Middle frontal gyrus (tissue), 1 donor: Measurements from ENCODE around the gene DCTN3.

ENCODE experiments used
- DNase-seq: peaks from one replicate; pipeline ENCODE4 v3.0.0-alpha.2; 2015; ENCODE audit warnings: low spot score; ENCODE audit errors: extremely low spot score

The DCTN3 gene

GRCh38 chr9:34573599-34574325, 46.5 kb downstream of the DCTN3 start:
- DNase-seq = no peak

GRCh38 chr9:34572628-34573027, 47.7 kb downstream of the DCTN3 start:
- no peak for DNase-seq

GRCh38 chr9:34572092-34572491, 48.2 kb downstream of the DCTN3 start:
- no peak for DNase-seq

GRCh38 chr9:34571481-34571810, 48.8 kb downstream of the DCTN3 start:
- no peak for DNase-seq

- DNase-seq = no peak
Observed at GRCh38 chr9:34570809-34571480, 49.4 kb downstream of the DCTN3 start.

GRCh38 chr9:34570376-34570775, 49.9 kb downstream of the DCTN3 start:
- no peak for DNase-seq

- no peak for DNase-seq
Observed at GRCh38 chr9:34568774-34569173, 51.5 kb downstream of the DCTN3 start.

GRCh38 chr9:34568133-34568532, 52.2 kb downstream of the DCTN3 start:
- no peak for DNase-seq

GRCh38 chr9:34566972-34567371, 53.3 kb downstream of the DCTN3 start:
- no peak for DNase-seq

GRCh38 chr9:34566322-34566721, 54.0 kb downstream of the DCTN3 start:
- no peak for DNase-seq

- DNase-seq = no peak
Observed at GRCh38 chr9:34565856-34566255, 54.4 kb downstream of the DCTN3 start.

- DNase-seq = no peak
Observed at GRCh38 chr9:34564617-34565016, 55.7 kb downstream of the DCTN3 start.
